Prostate gland (tissue), 2 donors: ENCODE data around the gene LRRC71.

Source experiments
- POLR2A ChIP-seq: fragments of 450-650 bp; IDR thresholded peaks from one replicate; pipeline ENCODE4 v1.6.1; 2016; ENCODE audit warnings: antibody characterized with exemption, mild to moderate bottlenecking
- POLR2AphosphoS5 ChIP-seq: sonication (generic); formaldehyde crosslinking; IDR thresholded peaks from one replicate; pipeline ENCODE4 v1.6.1; 2017; ENCODE audit warnings: antibody characterized with exemption
- TF ChIP-seq, protein P1 (sequence below), 4 experiments: fragments of 200-600 bp in 2 of 4; fragments of 450-650 bp in 2 of 4; sonication (generic) in 2 of 4; IDR thresholded peaks; 1 replicate in 3 of 4; 2 replicates in 1 of 4; pipeline ENCODE4 v1.5.1; 2016 to 2019; ENCODE audit warnings: antibody characterized with exemption in 4 of 4, mild to moderate bottlenecking in 2 of 4, moderate library complexity in 2 of 4

GRCh38 chr1:156936191-156936590 lies 15.8 kb downstream of the LRRC71 start:
- TF ChIP-seq, protein P1, sequence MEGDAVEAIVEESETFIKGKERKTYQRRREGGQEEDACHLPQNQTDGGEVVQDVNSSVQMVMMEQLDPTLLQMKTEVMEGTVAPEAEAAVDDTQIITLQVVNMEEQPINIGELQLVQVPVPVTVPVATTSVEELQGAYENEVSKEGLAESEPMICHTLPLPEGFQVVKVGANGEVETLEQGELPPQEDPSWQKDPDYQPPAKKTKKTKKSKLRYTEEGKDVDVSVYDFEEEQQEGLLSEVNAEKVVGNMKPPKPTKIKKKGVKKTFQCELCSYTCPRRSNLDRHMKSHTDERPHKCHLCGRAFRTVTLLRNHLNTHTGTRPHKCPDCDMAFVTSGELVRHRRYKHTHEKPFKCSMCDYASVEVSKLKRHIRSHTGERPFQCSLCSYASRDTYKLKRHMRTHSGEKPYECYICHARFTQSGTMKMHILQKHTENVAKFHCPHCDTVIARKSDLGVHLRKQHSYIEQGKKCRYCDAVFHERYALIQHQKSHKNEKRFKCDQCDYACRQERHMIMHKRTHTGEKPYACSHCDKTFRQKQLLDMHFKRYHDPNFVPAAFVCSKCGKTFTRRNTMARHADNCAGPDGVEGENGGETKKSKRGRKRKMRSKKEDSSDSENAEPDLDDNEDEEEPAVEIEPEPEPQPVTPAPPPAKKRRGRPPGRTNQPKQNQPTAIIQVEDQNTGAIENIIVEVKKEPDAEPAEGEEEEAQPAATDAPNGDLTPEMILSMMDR (IDR thresholded peaks at IDR 0.05) = no peak
- TF ChIP-seq POLR2A = no peak
- TF ChIP-seq POLR2AphosphoS5 = no peak
